Spinal cord (tissue), 10 donors: ENCODE results near the gene HOXD12. TPM values are rescaled to one million over a fixed set of nuclear protein-coding genes. Genes with fewer than 3 reads are reported as not detected.

Experiments
- DNase-seq, 6 donors: peaks; one replicate each; pipeline versions ENCODE4 v3.0.0 to v3.0.0-alpha.2; 2013 to 2015; ENCODE audit warnings: low spot score in 6 of 6, low read depth in 4 of 6
- H3K27ac ChIP-seq: one replicate; pipeline ENCODE4 v1.5.1; 2013; ENCODE audit warnings: low read depth, low read length, control low read depth
- H3K27me3 ChIP-seq: one replicate; pipeline ENCODE4 v1.6.1; 2013; ENCODE audit warnings: low read length; ENCODE audit not compliant: control insufficient read depth, insufficient read depth
- H3K36me3 ChIP-seq: one replicate; pipeline ENCODE4 v1.6.1; 2013; ENCODE audit warnings: low read length; ENCODE audit not compliant: control insufficient read depth, insufficient read depth
- H3K4me1 ChIP-seq: one replicate; pipeline ENCODE4 v1.6.1; 2013; ENCODE audit warnings: low read length; ENCODE audit not compliant: control insufficient read depth, insufficient read depth
- H3K4me3 ChIP-seq: one replicate; pipeline ENCODE4 v1.5.1; 2013; ENCODE audit warnings: low read depth, low read length, control low read depth
- H3K9me3 ChIP-seq: one replicate; pipeline ENCODE4 v1.6.1; 2013; ENCODE audit warnings: low read length; ENCODE audit not compliant: control insufficient read depth, insufficient read depth
- WGBS: methylation state at CpG from one replicate; pipeline ENCODE4 v1.1.5; 2013; ENCODE audit warnings: missing lambda C conversion rate; ENCODE audit not compliant: insufficient coverage; 5-methylcytosine and 5-hydroxymethylcytosine counted together
- polyA plus RNA-seq, 2 donors: library from polyadenylated mRNA; unstranded; fragments of 120-200 nt; gene quantifications; one replicate each; pipeline ENCODE4 v1.2.1, GENCODE V29; 2013; ENCODE audit not compliant: insufficient read length in 2 of 2
- total RNA-seq, 2 donors: library from RNA; depleted of rRNA in 1 of 2; stranded (reverse); fragments of 120-200 nt in 1 of 2; fragments of >200 nt in 1 of 2; gene quantifications; one replicate each; pipeline versions ENCODE4 v1.2.3 to v1.2.4, GENCODE V29; 2013 to 2014
- donor health status: healthy.

Gene HOXD12
- total and polyA plus RNA-seq, 4 donors = not detected

DNA sequence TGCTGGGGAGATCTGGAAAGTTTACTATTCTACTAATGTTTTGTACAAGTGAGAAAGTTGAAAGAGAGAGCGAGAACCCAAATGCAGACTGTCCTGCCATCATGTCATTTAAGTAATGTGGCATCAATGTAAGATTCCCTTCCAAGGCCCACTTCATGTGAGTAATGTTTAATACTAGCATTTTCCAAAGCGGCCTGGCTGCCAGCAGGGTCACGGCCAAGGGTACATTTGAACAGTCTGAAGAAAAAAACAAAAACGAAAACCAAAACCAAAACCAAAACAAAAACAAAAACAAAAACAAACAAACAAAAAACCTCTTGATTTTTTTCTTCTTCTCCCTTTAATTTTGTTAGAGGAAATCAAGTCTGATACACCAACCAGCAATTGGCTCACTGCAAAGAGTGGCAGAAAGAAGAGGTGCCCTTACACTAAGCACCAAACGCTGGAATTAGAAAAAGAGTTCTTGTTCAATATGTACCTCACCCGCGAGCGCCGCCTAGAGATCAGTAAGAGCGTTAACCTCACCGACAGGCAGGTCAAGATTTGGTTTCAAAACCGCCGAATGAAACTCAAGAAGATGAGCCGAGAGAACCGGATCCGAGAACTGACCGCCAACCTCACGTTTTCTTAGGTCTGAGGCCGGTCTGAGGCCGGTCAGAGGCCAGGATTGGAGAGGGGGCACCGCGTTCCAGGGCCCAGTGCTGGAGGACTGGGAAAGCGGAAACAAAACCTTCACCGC, 19.2 kb downstream of the HOXD12 start:
- Histone ChIP-seq H3K27ac (peak overlapping the region; percentile 59), H3K4me1 (peaks cover 42% of the 10 kb centered on the region)
- WGBS = 8% methylated on average over 16 of the region's 24 CpGs

DNA sequence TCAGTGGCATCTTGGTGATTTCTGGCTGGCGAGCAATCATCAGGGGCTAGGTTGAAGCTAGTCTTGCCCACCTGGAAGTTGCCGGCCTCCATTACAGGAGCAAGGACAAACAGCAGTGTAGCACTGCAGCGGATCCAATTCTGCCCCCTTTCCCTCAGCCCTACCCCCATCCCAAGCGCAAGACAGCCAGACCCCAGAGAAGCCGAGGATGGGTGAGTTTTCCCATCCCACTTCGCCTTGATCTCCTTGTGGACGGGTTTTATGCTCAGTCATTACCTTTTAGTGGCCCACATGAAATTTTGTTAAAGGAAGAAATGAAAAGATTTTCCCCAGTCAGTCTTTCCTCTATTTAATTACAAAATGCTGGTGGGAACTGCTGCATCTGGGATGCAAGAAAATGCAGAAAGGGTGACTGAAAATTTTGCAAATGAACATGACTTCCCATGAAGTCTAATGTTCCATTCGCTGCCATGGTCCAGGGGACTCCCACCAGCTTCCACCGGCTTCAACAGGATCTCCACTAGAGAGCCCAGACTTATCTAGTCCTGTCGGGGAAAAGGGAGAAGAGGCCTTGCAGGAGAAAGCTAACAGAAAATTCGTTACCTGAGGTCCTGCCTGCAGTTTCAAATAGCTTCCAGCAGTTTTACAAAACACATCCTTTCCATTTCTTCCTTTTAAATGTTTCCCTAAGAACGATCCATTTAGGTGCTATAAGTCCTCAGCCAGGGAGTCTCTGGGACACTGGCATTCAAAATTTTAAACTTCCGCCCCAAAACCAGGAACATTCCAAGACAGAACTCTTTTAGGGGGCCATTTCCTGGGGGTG, 21.0 kb downstream of the HOXD12 start:
- WGBS = 26% methylated on average over 9 of the region's 13 CpGs
- H3K4me1 ChIP-seq = peaks cover 58% of the 10 kb centered on the region

More for the DNA sequence above, 19.2 kb downstream of the HOXD12 start:
- peak in 1 of 6 donors; percentile 75 for DNase-seq
- H3K27me3 ChIP-seq = peaks cover 95% of the 10 kb centered on the region
- peak overlapping the region; percentile 6 for H3K4me3 ChIP-seq
- no peaks in the 10 kb centered on the region for H3K9me3 ChIP-seq
- H3K36me3 ChIP-seq = no peaks in the 10 kb centered on the region

DNA sequence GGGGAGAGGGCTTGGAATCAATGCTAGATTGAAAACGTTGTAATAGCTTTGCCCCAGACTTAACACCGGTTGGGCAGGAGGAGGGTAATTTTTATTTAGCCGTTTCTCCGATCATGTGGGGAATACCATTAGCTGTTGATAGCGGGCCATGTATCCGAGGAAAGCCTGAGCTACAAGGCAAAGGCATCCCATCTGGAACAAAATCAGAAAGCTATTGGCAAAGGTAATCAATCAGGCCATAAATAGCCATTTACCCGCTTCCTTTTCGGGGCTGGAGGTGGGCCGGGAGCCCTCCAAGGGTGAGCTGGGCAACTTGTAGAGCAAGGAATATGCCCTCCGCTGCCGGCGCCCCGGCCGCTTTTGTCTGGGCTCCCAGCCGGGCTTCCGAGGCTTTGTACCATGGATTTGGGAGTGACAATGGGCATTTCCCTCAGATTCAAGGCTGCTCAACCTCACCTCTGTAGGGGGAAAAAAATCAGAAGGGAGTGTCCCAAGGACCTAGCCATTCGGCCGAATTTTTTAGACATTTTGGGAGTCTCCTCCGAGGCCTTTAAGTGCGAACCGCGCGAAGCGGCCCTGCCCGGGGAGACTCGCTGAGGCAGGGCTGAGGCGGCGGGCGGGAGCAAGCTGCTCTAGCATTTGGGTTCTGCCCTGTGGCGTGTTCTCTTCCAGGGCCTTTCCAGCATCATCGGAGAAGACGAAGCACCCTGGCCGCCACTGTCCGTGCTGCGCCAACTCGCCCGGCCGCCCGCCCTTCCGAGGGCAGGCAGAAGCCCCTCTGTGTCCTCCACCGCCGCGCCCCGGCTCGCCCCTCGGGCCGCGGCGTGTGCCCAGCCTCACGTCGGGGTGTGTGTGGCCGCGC, 21.8 kb downstream of the HOXD12 start:
- H3K4me3 ChIP-seq = peak overlapping the region; percentile 6
- H3K27me3 ChIP-seq = peaks cover 92% of the 10 kb centered on the region
- peak in 1 of 6 donors; percentile 64 for DNase-seq
- H3K36me3 ChIP-seq = peaks cover 7% of the 10 kb centered on the region
- WGBS = 6% methylated on average over 44 of the region's 53 CpGs
- H3K9me3 ChIP-seq = no peaks in the 10 kb centered on the region
- H3K4me1 ChIP-seq = peaks cover 51% of the 10 kb centered on the region
- peak overlapping the region; percentile 29 for H3K27ac ChIP-seq

More for the DNA sequence above, 21.0 kb downstream of the HOXD12 start:
- H3K27ac ChIP-seq = peak overlapping the region; percentile 29
- peaks cover 95% of the 10 kb centered on the region for H3K27me3 ChIP-seq
- no peak overlapping the region for H3K4me3 ChIP-seq
- peak in 1 of 6 donors; percentile 48 for DNase-seq
- H3K9me3 ChIP-seq = no peaks in the 10 kb centered on the region
- peaks cover 7% of the 10 kb centered on the region for H3K36me3 ChIP-seq

DNA sequence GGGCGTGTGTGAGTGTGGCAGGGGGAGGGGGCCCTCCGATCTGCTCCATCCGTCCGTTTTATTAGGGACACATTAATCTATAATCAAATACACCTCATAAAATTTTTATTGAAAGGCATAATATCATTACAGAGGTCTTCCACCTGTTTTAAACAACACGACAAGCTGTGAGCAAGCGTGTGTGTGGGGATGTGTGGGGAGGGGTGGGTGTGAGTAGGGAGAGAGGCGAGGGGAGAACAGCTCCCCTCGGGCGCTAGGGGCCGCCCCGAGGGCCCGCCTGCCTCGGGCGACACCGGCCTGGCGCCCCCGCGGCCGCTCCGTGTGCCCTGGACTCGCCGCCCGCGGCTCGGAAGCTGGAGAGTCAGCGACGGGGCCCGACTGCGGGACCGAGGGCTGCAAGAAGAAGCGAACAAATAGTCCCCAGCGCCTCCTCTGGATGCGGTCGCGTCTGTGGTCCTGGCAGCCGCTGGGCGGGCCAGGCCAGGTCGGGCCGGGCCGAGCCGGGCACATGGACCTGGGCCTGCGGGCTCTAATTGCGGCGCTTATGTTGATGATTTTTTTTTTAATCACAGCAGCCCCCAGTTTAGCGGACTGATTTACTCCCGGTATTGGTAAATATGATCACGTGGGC, 22.6 kb downstream of the HOXD12 start:
- peak in 2 of 6 donors; percentile 87 to 91 for DNase-seq
- Histone ChIP-seq H3K4me1 (peaks cover 48% of the 10 kb centered on the region), H3K36me3 (peaks cover 7% of the 10 kb centered on the region), H3K9me3 (no peaks in the 10 kb centered on the region), H3K27ac (peak overlapping the region; percentile 42), H3K27me3 (peaks cover 84% of the 10 kb centered on the region), H3K4me3 (peak overlapping the region; percentile 51)
- WGBS = 2% methylated on average over 43 of the region's 47 CpGs

DNA sequence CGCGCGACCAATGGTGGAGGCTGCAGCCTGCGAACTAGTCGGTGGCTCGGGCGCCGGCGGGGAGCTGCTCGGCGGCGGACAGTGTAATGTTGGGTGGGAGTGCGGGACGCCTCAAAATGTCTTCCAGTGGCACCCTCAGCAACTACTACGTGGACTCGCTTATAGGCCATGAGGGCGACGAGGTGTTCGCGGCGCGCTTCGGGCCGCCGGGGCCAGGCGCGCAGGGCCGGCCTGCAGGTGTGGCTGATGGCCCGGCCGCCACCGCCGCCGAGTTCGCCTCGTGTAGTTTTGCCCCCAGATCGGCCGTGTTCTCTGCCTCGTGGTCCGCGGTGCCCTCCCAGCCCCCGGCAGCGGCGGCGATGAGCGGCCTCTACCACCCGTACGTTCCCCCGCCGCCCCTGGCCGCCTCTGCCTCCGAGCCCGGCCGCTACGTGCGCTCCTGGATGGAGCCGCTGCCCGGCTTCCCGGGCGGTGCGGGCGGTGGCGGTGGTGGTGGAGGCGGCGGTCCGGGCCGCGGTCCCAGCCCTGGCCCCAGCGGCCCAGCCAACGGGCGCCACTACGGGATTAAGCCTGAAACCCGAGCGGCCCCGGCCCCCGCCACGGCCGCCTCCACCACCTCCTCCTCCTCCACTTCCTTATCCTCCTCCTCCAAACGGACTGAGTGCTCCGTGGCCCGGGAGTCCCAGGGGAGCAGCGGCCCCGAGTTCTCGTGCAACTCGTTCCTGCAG, 23.3 kb downstream of the HOXD12 start, which contains the start of gene HOXD9:
Gene HOXD9, plus strand, starts transcription at position 37 of the 728 bp plus-strand sequence. Its CDS starts 50 bp downstream, at position 87.
- Histone ChIP-seq H3K36me3 (peaks cover 7% of the 10 kb centered on the region), H3K27me3 (peaks cover 78% of the 10 kb centered on the region), H3K4me1 (peaks cover 41% of the 10 kb centered on the region), H3K9me3 (no peaks in the 10 kb centered on the region), H3K27ac (peak within 1 kb of the TSS; percentile 64), H3K4me3 (peak within 1 kb of the TSS; percentile 51)
- no peak for DNase-seq
- WGBS = under 1% methylated on average over 76 of the region's 84 CpGs

DNA sequence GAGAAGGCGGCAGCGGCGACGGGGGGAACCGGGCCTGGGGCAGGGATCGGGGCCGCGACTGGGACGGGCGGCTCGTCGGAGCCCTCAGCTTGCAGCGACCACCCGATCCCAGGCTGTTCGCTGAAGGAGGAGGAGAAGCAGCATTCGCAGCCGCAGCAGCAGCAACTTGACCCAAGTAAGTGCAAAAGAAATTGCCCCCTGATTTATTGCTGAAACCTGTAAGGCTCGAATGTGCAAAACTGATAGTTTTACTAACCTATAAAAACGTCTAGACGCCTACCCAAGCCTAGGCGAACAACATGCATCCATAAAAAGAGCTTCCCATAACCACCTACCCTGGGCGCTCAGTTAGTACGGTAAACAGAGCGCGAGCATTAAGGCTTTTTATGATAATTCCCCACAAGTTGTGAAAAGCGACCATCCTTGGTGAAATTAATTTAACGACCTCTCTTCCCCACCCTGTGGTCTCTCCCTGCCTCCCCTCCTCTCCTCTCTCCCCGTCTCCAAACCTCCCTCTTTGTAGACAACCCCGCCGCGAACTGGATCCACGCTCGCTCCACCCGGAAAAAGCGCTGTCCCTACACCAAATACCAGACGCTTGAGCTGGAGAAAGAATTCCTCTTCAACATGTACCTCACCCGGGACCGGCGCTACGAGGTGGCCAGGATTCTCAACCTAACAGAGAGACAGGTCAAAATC, 24.0 kb downstream of the HOXD12 start:
- peak in 1 of 6 donors; percentile 30 for DNase-seq
- Histone ChIP-seq H3K27me3 (peaks cover 74% of the 10 kb centered on the region), H3K9me3 (no peaks in the 10 kb centered on the region), H3K36me3 (peaks cover 7% of the 10 kb centered on the region), H3K4me1 (peaks cover 44% of the 10 kb centered on the region), H3K4me3 (peak overlapping the region; percentile 51), H3K27ac (peak overlapping the region; percentile 64)
- 9% methylated on average over 38 of the region's 40 CpGs for whole genome bisulfite sequencing

DNA sequence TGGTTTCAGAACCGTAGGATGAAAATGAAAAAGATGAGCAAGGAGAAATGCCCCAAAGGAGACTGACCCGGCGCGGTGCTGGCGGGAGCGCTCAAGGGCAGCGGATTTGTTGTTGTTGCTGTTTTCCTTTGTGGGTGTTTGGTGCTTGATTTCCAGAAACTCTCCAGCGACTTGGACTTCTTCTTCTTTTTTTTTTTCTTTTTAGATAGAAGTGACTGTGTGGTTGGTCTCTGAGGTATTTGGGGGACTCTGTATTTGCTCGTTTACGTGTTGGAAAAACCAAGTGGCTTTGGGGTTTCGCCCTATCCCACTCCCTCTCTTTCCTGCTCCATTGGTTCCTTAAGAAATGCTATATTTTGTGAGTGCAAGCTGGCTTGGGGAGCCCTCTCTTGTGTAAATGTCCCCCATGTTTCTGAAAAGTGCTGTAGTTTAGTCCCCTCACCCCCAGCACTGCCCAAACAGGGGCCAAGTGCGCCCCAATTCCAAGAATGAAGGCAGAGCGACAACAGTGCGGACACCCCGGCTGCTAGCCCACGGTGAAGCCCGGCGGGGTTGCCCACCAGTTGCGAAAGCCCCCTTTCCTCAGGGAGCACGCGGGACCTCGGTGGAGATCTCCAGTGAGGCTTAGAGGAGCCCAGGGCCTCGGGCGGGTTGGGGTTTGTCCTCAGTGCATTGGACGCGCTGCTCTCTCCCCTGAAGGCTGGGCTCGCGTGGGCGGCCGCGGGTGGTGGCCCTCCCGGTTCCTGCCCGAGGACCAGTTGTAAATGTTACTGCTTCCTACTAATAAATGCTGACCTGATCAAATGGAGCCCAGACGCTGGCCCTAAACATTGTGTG, 24.7 kb downstream of the HOXD12 start:
- Histone ChIP-seq H3K4me3 (peak overlapping the region; percentile 51), H3K36me3 (peaks cover 7% of the 10 kb centered on the region), H3K9me3 (no peaks in the 10 kb centered on the region), H3K4me1 (peaks cover 49% of the 10 kb centered on the region), H3K27me3 (peaks cover 67% of the 10 kb centered on the region), H3K27ac (peak overlapping the region; percentile 64)
- DNase-seq = no peak
- WGBS = 28% methylated on average over 29 of the region's 34 CpGs
